ENCODE data around the gene NUDT4. TPM values are rescaled to one million over a fixed set of nuclear protein-coding genes. Genes with fewer than 3 reads are reported as not detected.

NUDT4 gene
- total and polyA plus RNA-seq, 2 of the 8 experiments (the other 6 are each of a cell fraction or from before 2014, with no cell fraction given) = 17.3 to 71.7 TPM

GRCh38 chr12:93376436-93377251 lies 1.1 kb upstream of the NUDT4 start (continued):
- TF ChIP-seq ATF2 (IDR thresholded peaks at IDR 0.05; ENCODE audit: low read length) (no peak), SP2 (IDR thresholded peaks at IDR 0.05; ENCODE audit: low read length) (no peak), HDAC2 (IDR thresholded peaks at IDR 0.05; ENCODE audit: borderline replicate concordance in 1 of 2, low read depth in 2 of 2, low read length in 2 of 2) (no peak), ASH2L (IDR thresholded peaks at IDR 0.05; ENCODE audit: low read length) (no peak), CEBPB (IDR thresholded peaks at IDR 0.05; ENCODE audit: low read depth, low read length) (0 out of 2 replicates have a peak, but pooled peaks have one; percentile 13), SRF (IDR thresholded peaks at IDR 0.05; ENCODE audit: low read depth, low read length) (no peak)
- TF ChIP-seq, protein P1, sequence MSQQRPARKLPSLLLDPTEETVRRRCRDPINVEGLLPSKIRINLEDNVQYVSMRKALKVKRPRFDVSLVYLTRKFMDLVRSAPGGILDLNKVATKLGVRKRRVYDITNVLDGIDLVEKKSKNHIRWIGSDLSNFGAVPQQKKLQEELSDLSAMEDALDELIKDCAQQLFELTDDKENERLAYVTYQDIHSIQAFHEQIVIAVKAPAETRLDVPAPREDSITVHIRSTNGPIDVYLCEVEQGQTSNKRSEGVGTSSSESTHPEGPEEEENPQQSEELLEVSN (IDR thresholded peaks at IDR 0.05) = no peak

Data from H1 (cell line).